SK-N-SH treated with all-trans-retinoic acid at 6 μM for 48 hours (cell line): ENCODE data around the gene PRR12.

ENCODE experiments used
- ARNTL ChIP-seq: fragments of 450-650 bp; formaldehyde crosslinking; IDR thresholded peaks from 2 replicates; pipeline ENCODE4 v1.5.0; 2020; ENCODE audit warnings: low read depth, mild to moderate bottlenecking, moderate library complexity, borderline replicate concordance
- CSDC2 ChIP-seq: fragments of 250-450 bp; sonication (Bioruptor Pico); IDR thresholded peaks from 2 replicates; pipeline ENCODE4 v1.5.0; 2020; ENCODE audit warnings: mild to moderate bottlenecking, moderate library complexity
- GLIS3 ChIP-seq: fragments of 250-450 bp; sonication (Bioruptor Pico); IDR thresholded peaks from 2 replicates; pipeline ENCODE4 v1.5.0; 2020; ENCODE audit warnings: mild to moderate bottlenecking, moderate library complexity
- POU6F1 ChIP-seq: fragments of 250-450 bp; sonication (Bioruptor Pico); IDR thresholded peaks from 2 replicates; pipeline ENCODE4 v1.8.0; 2021; ENCODE audit warnings: low read depth, mild to moderate bottlenecking, moderate library complexity, borderline replicate concordance
- PPARA ChIP-seq: fragments of 250-450 bp; sonication (Bioruptor Pico); IDR thresholded peaks from 2 replicates; pipeline ENCODE4 v1.5.0; 2020; ENCODE audit warnings: mild to moderate bottlenecking, borderline replicate concordance
- RARB ChIP-seq: fragments of 250-450 bp; sonication (Bioruptor Pico); IDR thresholded peaks from 2 replicates; pipeline ENCODE4 v1.8.0; 2021; ENCODE audit warnings: mild to moderate bottlenecking, moderate library complexity
- SNAI2 ChIP-seq: fragments of 250-450 bp; sonication (Bioruptor Pico); IDR thresholded peaks from 2 replicates; pipeline ENCODE4 v1.5.0; 2020; ENCODE audit warnings: mild to moderate bottlenecking, moderate library complexity
- TOX ChIP-seq: fragments of 250-450 bp; sonication (Bioruptor Pico); IDR thresholded peaks from 2 replicates; pipeline ENCODE4 v1.8.0; 2021; ENCODE audit warnings: mild to moderate bottlenecking, moderate library complexity, borderline replicate concordance
- ZFP3 ChIP-seq: fragments of 250-450 bp; sonication (Bioruptor Pico); IDR thresholded peaks from 2 replicates; pipeline ENCODE4 v1.5.0; 2020; ENCODE audit warnings: mild to moderate bottlenecking, moderate library complexity
- ZFP30 ChIP-seq: fragments of 450-650 bp; formaldehyde crosslinking; IDR thresholded peaks from 2 replicates; pipeline ENCODE4 v1.5.0; 2022; ENCODE audit warnings: mild to moderate bottlenecking, moderate library complexity
- ZNF565 ChIP-seq: fragments of 450-650 bp; formaldehyde crosslinking; conservative IDR thresholded peaks from 2 replicates; pipeline ENCODE4 v1.5.0; 2020; ENCODE audit warnings: low read depth, mild to moderate bottlenecking, moderate library complexity
- TF ChIP-seq, protein P1 (sequence below): fragments of 250-450 bp; sonication (Bioruptor Pico); IDR thresholded peaks from 2 replicates; pipeline ENCODE4 v1.8.0; 2020; ENCODE audit warnings: mild to moderate bottlenecking, moderate library complexity, borderline replicate concordance

DNA sequence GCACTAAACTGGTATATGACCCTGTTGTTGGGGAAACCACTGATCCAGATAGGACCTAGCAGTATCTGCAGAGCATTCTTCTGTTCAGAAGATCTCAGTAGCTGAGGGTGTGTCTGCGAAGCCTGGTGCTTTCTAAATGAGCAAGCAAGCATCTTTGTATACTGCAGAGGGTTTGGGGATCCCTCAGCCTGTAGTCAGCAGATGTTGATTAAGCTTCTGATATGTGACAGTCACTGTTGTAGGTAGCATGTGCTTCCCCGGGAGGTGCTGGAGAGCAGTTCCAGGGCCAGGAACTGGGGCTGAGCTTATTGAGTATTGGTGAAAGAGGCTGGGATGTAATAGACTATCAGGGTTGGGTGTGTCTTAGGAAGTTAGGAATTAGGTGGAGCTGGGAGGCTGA is 52.5 kb downstream of the PRR12 start:
- TF ChIP-seq GLIS3, result no peak
- TF ChIP-seq, protein P1, sequence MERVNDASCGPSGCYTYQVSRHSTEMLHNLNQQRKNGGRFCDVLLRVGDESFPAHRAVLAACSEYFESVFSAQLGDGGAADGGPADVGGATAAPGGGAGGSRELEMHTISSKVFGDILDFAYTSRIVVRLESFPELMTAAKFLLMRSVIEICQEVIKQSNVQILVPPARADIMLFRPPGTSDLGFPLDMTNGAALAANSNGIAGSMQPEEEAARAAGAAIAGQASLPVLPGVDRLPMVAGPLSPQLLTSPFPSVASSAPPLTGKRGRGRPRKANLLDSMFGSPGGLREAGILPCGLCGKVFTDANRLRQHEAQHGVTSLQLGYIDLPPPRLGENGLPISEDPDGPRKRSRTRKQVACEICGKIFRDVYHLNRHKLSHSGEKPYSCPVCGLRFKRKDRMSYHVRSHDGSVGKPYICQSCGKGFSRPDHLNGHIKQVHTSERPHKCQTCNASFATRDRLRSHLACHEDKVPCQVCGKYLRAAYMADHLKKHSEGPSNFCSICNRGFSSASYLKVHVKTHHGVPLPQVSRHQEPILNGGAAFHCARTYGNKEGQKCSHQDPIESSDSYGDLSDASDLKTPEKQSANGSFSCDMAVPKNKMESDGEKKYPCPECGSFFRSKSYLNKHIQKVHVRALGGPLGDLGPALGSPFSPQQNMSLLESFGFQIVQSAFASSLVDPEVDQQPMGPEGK, result no peak
- no peak for TF ChIP-seq ZFP30
- TF ChIP-seq RARB (CRISPR knock-in tag), result no peak
- TF ChIP-seq ARNTL (CRISPR knock-in tag), result no peak
- TF ChIP-seq TOX (CRISPR knock-in tag), result no peak
- no peak for TF ChIP-seq ZFP3 (CRISPR knock-in tag)
- no peak for TF ChIP-seq ZNF565 (CRISPR knock-in tag)
- TF ChIP-seq POU6F1 (CRISPR knock-in tag), result no peak
- no peak for TF ChIP-seq PPARA (CRISPR knock-in tag)
- TF ChIP-seq SNAI2 (CRISPR knock-in tag), result no peak
- TF ChIP-seq CSDC2 (CRISPR knock-in tag), result no peak
